Hematopoietic multipotent progenitor cell treated with erythropoietin and hydrocortisone succinate and interleukin-3 and kit ligand, for 8 days (in vitro differentiated cells): ENCODE data around the gene EML3.
"Not testable (repeated sequence)": the region's sequence is repeated elsewhere in the genome, so short reads cannot be mapped to it uniquely, and the experiment has no call there.

Experiments used
- DNase-seq: peaks from one replicate; pipeline ENCODE4 v3.0.0-alpha.2; 2015

EML3 gene, protein sequence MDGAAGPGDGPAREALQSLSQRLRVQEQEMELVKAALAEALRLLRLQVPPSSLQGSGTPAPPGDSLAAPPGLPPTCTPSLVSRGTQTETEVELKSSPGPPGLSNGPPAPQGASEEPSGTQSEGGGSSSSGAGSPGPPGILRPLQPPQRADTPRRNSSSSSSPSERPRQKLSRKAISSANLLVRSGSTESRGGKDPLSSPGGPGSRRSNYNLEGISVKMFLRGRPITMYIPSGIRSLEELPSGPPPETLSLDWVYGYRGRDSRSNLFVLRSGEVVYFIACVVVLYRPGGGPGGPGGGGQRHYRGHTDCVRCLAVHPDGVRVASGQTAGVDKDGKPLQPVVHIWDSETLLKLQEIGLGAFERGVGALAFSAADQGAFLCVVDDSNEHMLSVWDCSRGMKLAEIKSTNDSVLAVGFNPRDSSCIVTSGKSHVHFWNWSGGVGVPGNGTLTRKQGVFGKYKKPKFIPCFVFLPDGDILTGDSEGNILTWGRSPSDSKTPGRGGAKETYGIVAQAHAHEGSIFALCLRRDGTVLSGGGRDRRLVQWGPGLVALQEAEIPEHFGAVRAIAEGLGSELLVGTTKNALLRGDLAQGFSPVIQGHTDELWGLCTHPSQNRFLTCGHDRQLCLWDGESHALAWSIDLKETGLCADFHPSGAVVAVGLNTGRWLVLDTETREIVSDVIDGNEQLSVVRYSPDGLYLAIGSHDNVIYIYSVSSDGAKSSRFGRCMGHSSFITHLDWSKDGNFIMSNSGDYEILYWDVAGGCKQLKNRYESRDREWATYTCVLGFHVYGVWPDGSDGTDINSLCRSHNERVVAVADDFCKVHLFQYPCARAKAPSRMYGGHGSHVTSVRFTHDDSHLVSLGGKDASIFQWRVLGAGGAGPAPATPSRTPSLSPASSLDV

GRCh38 chr11:62612366-62613290 is at the start of gene EML3, which contains the start of gene ROM1:
Gene EML3 (minus strand): TSS chr11:62612775. CDS start chr11:62612457, 318 bp downstream.
Gene ROM1 (plus strand): TSS chr11:62613257. CDS start chr11:62613282, 25 bp downstream.
- DNase-seq, result peak; percentile 88

DNA sequence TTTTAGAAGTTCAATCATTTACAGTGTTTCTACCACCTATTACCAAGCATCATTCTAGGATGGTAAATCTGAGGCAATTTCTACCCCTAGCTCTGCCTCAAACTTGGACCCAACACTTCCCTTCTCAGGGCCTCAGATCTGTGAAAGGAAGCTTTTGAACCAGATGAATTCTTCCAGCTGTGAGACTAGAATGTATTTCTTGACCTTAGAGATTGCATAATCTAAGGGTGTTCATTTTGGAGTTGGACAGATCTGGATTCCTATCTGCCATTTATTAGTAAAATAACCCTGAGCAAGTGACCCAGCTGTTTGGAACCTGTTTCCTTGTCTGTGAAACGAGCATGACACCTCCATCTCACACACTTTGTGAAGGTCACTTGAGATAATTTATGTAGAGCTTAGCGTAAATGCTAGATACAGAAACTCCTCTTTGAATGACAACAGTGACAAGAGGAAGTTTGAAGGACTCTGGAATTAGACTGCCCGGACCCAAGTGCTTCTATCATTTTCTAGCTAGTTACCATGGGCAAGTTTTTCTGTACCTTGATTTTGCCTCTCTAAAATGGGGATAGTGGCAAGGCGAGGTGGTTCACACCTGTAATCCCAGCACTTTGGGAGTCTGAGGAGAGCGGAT is 44.3 kb upstream of the EML3 start:
- no peak for DNase-seq

GRCh38 chr11:62654297-62654696 is 41.7 kb upstream of the EML3 start:
- DNase-seq, result no peak

- DNase-seq, result peak; percentile 49
These were observed 39.8 kb upstream of the EML3 start for GRCh38 chr11:62652161-62653006.

DNA sequence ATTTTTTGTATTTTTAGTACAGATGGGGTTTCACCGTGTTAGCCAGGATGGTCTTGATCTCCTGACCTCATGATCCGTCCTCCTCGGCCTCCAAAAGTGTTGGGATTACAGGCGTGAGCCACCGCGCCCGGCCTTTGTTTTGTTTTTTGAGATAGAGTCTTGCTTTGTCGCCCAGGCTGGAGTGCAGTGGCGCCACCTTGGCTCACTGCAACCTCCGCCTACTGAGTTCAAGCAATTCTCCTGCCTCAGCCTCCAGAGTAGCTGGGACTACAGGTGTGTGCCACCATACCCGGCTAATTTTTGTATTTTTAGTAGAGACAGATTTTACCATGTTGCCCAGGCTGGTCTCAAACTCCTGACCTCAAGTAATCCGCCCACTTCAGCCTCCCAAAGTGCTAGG is 37.7 kb upstream of the EML3 start:
- not testable (repeated sequence) for DNase-seq

GRCh38 chr11:62649486-62649885 is 36.9 kb upstream of the EML3 start:
- DNase-seq, result no peak

DNA sequence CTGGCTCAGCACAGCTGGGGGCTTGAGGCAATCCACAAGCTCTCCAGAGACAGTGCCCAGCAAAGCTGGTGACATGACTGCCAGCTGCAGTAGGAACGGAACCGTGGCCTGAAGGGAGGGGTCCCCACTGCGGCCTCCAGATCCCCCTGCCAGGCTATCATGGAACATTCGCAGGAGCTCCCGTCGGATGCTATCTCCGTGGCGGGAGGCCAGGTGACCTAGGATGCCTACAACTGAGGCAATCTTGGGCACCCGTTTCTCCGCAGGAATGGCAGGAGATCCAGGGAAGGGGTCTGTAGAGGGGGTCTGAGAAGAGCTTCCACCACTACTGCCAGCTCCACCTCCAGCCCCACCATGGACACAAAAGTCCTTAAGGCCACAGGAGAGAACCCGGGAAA is 36.4 kb upstream of the EML3 start:
- no peak for DNase-seq

DNA sequence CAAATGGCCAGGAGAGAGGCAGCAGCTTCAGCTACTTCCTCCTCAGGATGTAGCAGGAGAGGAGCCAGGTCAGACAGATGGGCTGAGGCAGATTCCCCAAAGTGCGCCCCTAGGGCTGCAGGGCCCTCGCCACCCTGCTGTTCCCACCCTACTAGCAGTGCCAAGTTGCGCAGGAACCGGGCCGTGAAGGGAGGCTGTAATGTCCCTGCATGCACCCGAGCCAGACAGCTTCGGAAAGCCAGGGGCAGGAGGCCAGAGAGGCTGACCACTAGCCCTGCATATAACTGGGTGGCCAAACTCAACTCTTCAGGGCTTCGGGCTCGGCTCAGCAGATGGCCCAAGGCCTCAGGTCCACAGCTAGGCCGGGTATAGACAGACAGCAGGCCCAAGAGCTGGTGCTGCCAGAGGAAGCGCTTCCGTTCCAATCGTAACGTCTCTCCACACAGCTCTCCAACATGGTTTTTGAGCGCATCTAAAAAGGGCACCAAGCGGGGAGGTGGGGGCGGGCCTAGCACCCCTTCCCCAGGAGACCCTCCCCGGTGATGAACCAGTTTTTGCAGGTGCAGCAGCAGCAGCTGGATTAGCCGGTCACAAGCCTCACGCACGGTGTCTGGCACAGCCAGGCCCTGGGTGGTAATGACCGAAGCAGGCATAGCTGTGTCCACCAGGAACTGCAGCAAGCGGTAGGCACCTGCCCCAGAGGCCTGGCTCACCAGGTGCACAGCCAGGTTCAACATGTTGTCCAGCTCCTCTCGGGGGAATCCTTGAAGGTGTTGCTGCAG is 35.8 kb upstream of the EML3 start:
- no peak for DNase-seq

DNA sequence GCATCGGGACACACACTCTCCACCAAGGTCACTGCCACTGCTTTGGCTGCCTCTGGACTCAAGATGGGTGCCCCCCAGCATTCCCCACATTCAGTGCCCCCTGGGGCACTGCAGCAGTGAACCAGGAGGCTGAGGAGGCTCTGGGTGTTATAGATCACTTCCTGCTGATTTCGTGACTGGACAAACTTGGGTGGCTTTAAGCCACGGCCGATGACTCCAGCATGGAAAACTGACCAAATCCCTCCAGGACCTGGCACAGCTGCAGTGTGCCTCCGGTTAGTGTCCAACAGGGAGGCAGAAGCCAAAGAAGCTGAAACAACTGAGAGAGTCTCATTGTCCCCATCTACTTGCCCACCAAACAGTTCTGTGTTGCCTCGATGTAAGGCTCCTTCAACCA is 35.0 kb upstream of the EML3 start:
- no peak for DNase-seq

DNA sequence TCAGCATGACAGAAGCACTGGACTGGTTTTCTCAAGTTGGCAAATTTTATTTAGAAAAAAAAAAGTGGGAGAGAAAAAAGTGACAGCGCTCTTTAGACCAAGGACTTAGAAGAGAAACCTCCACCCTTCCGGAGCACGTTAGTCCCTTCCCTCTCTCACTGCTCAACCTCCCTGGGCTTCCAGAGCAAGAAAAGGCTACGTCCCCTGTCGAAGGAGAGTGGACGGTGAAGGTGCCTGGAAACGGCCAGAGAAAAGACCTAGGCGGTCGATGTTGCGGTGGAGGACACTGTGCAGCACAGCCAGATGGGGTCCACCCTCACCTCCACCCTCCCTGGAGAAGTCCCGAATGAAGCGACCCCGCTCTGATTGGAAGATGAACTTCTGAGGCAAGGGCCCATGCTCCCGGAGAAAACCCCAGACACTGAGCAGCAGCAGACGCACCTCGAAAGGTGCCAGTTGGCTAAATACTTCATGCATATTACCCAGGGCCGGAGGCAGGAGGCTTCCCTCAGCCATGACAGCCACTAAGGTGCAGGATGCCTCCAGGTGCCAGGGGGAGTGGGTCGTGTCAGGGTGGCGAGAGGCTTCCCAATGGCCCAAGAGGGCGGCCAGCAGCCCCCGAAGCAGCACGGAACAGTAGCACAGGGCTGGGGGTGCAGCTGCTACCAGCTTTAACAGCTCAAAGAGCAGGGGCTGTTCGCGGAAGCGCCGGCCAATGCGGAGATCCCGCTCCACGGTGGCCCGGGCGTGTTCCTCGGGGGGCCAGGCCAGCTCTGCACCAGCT is 34.4 kb upstream of the EML3 start:
- DNase-seq, result no peak

DNA sequence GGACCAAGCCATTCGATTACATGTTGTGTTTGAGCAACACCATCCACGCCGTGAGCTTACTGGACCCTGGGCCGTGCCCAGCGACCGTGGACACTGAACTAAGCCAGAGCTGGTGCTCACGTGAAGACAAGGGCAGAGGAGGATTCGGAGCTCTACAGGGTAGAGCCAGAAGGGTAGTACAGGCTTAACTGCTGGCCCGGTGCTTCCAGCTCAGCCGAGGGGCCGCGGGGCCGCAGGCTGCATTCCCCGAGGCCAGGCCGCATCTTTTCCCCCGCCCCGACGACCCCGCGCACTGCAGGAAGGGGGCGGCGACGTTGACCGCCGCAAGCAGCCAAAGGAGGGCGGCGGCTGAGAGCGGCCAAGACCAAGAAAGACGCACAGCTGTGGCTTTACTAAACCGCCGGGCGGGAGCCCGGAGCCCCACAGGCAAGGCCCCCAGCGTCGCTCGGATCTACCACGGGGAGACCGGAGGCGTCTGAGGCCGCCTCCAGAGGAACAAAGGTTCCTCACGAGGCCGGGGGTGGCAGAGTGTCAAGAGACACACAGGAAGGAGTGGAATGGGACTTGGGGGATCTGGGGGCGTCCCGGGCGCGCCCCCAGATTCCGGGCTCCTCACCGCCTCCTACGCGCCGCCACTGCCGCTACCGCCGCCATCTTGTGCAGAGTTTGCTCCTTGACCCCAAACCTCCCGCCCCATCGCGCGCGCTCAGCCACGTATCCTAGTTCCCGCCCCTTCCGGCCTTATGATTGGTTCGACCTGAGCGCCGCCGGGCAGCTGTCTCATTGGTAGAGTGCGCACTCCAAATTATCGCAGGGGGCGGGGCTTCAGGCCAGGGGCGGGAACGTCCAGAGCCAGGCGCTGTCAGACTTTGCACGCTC is 33.6 kb upstream of the EML3 start, which contains the start of gene GANAB:
GANAB (minus strand) TSS at position 668 of the 879 bp plus-strand sequence; CDS start at position 654, 14 bp downstream.
- DNase-seq, result peak; percentile 99

DNA sequence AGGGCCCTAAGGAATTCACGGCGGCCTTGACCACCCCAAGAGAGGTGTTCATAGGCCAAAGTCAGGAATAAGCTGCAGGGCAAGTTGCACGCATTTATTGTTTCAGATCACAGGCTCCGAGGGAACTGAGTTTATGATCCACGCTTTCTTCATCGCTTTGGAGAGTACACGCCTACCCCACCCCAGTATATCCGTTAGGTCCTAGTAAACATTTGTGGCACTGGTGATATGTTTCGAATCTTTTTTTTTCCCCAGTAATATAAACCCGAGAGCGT is 33.0 kb upstream of the EML3 start:
- DNase-seq, result peak; percentile 26

GRCh38 chr11:62644220-62644619 is 31.6 kb upstream of the EML3 start:
- no peak for DNase-seq

GRCh38 chr11:62632492-62632891 is 19.9 kb upstream of the EML3 start:
- DNase-seq, result no peak

DNA sequence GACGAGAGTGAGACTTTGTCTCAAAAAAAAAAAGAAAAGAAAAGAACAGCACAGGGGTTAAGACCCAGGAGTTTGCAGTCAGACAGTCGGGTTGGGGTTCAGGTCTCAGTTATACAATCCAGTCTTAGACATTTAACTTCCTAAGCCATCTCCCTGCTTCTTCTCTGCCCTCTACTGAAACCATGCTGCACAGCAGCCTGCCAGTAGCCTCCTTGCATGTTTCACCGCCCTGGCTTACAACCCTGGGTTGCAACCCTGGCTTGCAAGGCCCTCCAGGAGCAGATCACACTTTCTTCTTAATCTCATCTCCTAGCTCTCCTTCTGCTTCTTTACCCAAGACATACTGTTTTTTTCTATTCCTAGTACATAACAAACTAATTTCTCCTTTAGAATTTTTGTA is 15.1 kb upstream of the EML3 start:
- peak; percentile 13 for DNase-seq

- DNase-seq, result no peak
These were observed 10.0 kb upstream of the EML3 start for GRCh38 chr11:62622476-62623089.

GRCh38 chr11:62621567-62622470 is 9.2 kb upstream of the EML3 start, which contains the start of gene B3GAT3:
Gene B3GAT3 (minus strand): TSS chr11:62621986. CDS start chr11:62621947, 39 bp downstream.
- DNase-seq, result peak; percentile 98
